ES-I3 (cell line): ENCODE results near the gene NUDCD3.

Experiments
- H3K36me3 ChIP-seq: 2 replicates; pipeline ENCODE4 v1.6.1; 2013; ENCODE audit warnings: mild to moderate bottlenecking, low read length, control low read depth, moderate library complexity; ENCODE audit not compliant: insufficient read depth
- H3K4me1 ChIP-seq: 2 replicates; pipeline ENCODE4 v1.6.1; 2013; ENCODE audit warnings: mild to moderate bottlenecking, control low read depth, low read length; ENCODE audit not compliant: insufficient read depth
- H3K9ac ChIP-seq: 2 replicates; pipeline ENCODE4 v1.6.1; 2013; ENCODE audit warnings: low read depth, mild to moderate bottlenecking, low read length, moderate library complexity
- H3K9me3 ChIP-seq: 2 replicates; pipeline ENCODE4 v1.6.1; 2013; ENCODE audit warnings: mild to moderate bottlenecking, low read length, moderate library complexity; ENCODE audit not compliant: control insufficient read depth, insufficient read depth

Gene NUDCD3

GRCh38 chr7:44477063-44477830, 13.2 kb downstream of the NUDCD3 start:
- no peak overlapping the region for H3K9ac ChIP-seq
- no peaks in the 10 kb centered on the region for H3K4me1 ChIP-seq
- peaks cover 18% of the 10 kb centered on the region for H3K36me3 ChIP-seq
- H3K9me3 ChIP-seq = no peaks in the 10 kb centered on the region

GRCh38 chr7:44476313-44476712, 14.1 kb downstream of the NUDCD3 start:
- peaks cover 18% of the 10 kb centered on the region for H3K36me3 ChIP-seq
- no peak overlapping the region for H3K9ac ChIP-seq
- H3K4me1 ChIP-seq = no peaks in the 10 kb centered on the region
- no peaks in the 10 kb centered on the region for H3K9me3 ChIP-seq

- Histone ChIP-seq H3K9me3 (no peaks in the 10 kb centered on the region), H3K9ac (no peak overlapping the region), H3K36me3 (peaks cover 15% of the 10 kb centered on the region), H3K4me1 (no peaks in the 10 kb centered on the region)
Observed at GRCh38 chr7:44473295-44473694, 17.2 kb downstream of the NUDCD3 start.

- no peak overlapping the region for H3K9ac ChIP-seq
- H3K9me3 ChIP-seq = no peaks in the 10 kb centered on the region
- H3K4me1 ChIP-seq = no peaks in the 10 kb centered on the region
- peaks cover 15% of the 10 kb centered on the region for H3K36me3 ChIP-seq
Observed at GRCh38 chr7:44472843-44473242, 17.6 kb downstream of the NUDCD3 start.

- Histone ChIP-seq H3K9me3 (no peaks in the 10 kb centered on the region), H3K36me3 (peaks cover 12% of the 10 kb centered on the region), H3K4me1 (no peaks in the 10 kb centered on the region), H3K9ac (no peak overlapping the region; the same call in 1 of the 2 replicates)
Observed at GRCh38 chr7:44471850-44472249, 18.6 kb downstream of the NUDCD3 start.

- no peaks in the 10 kb centered on the region for H3K9me3 ChIP-seq
- H3K4me1 ChIP-seq = no peaks in the 10 kb centered on the region
- no peak overlapping the region; the same call in 1 of the 2 replicates for H3K9ac ChIP-seq
- peaks cover 9% of the 10 kb centered on the region for H3K36me3 ChIP-seq
Observed at GRCh38 chr7:44471436-44471835, 19.0 kb downstream of the NUDCD3 start.

- Histone ChIP-seq H3K4me1 (no peaks in the 10 kb centered on the region), H3K9me3 (no peaks in the 10 kb centered on the region), H3K9ac (no peak overlapping the region), H3K36me3 (peaks cover 3% of the 10 kb centered on the region; the same call in 1 of the 2 replicates)
Observed at GRCh38 chr7:44470628-44471245, 19.7 kb downstream of the NUDCD3 start.

GRCh38 chr7:44470135-44470479, 20.4 kb downstream of the NUDCD3 start:
- peaks cover 3% of the 10 kb centered on the region; the same call in 1 of the 2 replicates for H3K36me3 ChIP-seq
- no peaks in the 10 kb centered on the region for H3K4me1 ChIP-seq
- no peaks in the 10 kb centered on the region for H3K9me3 ChIP-seq
- H3K9ac ChIP-seq = no peak overlapping the region

GRCh38 chr7:44469461-44470134, 20.9 kb downstream of the NUDCD3 start:
- Histone ChIP-seq H3K9ac (no peak overlapping the region), H3K9me3 (no peaks in the 10 kb centered on the region), H3K4me1 (no peaks in the 10 kb centered on the region), H3K36me3 (peaks cover 3% of the 10 kb centered on the region; the same call in 1 of the 2 replicates)

GRCh38 chr7:44467217-44467548, 23.3 kb downstream of the NUDCD3 start:
- no peaks in the 10 kb centered on the region for H3K4me1 ChIP-seq
- peaks cover 3% of the 10 kb centered on the region; the same call in 1 of the 2 replicates for H3K36me3 ChIP-seq
- H3K9ac ChIP-seq = no peak overlapping the region
- H3K9me3 ChIP-seq = no peaks in the 10 kb centered on the region

GRCh38 chr7:44466300-44467216, 23.9 kb downstream of the NUDCD3 start:
- Histone ChIP-seq H3K36me3 (peaks cover 3% of the 10 kb centered on the region; the same call in 1 of the 2 replicates), H3K4me1 (no peaks in the 10 kb centered on the region), H3K9me3 (no peaks in the 10 kb centered on the region), H3K9ac (no peak overlapping the region)

GRCh38 chr7:44465490-44465889, 25.0 kb downstream of the NUDCD3 start:
- Histone ChIP-seq H3K36me3 (peaks cover 3% of the 10 kb centered on the region; the same call in 1 of the 2 replicates), H3K9ac (no peak overlapping the region), H3K9me3 (no peaks in the 10 kb centered on the region), H3K4me1 (0 out of 2 replicates have a peak, but pooled peaks cover 2% of the 10 kb centered on the region)

- peaks cover 3% of the 10 kb centered on the region; the same call in 1 of the 2 replicates for H3K36me3 ChIP-seq
- H3K4me1 ChIP-seq = 0 out of 2 replicates have a peak, but pooled peaks cover 2% of the 10 kb centered on the region
- H3K9ac ChIP-seq = no peak overlapping the region
- H3K9me3 ChIP-seq = no peaks in the 10 kb centered on the region
Observed at GRCh38 chr7:44463169-44463808, 27.2 kb downstream of the NUDCD3 start.
